GM18499 (cell line): Measurements from ENCODE around the gene TAF5L.
"Not testable (repeated sequence)": the region's sequence is repeated elsewhere in the genome, so short reads cannot be mapped to it uniquely, and the experiment has no call there.

Experiments used
- ATAC-seq: cut with Tn5 transposase; IDR thresholded peaks from one replicate; pipeline ENCODE4 v1.9.1; 2021; ENCODE audit warnings: moderate number of reproducible peaks; ENCODE audit not compliant: insufficient read depth, unreplicated experiment

TAF5L gene

DNA sequence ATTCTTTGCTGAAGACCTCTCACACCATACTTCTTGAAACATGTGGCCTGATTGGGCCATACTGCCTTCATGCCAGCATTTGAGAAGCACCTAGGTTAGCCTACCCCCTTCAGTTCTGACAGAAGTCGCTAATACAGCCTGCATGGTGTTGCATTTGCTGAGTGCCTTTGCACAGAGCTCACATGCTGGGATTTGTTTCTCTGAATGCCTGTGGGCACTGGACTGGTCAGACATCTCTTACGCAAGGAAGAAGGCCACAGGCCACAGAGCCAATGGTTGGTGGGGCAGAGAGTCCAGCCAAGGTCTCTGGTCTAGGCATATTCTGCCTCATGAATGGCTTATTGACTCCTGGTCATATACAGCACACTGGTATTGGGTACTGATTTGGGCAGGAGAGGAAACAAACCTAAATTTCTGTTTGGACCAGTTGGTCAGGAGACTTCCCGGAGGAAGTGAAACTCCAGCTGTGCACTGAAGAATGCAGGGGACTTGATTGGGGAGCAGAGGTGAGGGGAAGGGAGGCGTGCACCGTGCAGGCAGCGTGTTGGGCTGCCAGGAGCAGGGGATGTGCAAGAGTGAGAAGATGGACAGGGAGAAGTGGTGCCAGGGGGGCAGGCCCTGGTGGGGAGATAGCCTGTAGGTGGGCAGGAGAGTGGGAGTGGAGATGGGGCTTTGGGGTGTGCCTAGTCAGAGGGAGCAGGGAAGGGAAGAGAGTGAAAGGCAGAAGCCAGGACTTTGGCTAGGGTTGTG lies 18.2 kb upstream of the TAF5L start:
- ATAC-seq, result no peak

DNA sequence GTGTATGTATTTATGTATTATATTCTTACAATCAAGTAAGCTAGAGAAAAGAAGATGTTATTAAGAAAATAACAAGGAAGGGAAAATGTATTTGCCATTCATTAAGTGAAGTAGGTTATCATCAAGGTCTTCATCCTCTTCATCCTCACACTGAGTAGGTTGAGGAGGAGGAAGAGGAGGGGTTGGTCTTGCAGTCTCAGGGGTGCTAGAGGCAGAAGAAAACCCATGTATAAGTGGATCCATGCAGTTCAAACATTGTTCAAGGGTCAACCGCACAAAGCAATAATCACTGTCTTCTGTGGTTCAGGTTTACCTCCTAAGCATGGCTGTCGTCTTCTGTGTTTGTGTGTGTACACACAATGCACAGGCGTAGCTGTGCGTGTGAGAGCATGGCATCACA lies 17.0 kb upstream of the TAF5L start:
- no peak for ATAC-seq

DNA sequence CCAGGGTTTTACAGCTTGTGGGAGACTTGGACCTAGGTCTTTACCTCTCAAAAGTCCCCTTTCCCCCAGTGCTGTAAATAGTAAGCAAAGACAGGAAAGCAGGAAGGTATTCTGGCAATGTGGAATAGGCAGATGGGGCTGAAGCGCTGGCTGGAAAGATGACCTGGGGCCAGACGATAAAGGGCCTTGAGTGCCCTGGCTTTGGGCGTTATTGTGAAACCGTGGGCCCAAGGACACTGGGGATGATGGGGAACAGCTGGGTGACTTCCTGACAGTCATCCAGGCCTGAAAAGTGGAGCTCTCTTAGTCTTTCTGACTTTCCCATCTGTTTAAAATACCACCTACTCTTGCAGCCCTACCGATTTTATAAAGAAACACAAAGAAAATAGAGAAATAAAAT lies 16.5 kb upstream of the TAF5L start:
- ATAC-seq, result no peak

GRCh38 chr1:229641306-229641705 lies 15.4 kb upstream of the TAF5L start:
- ATAC-seq, result no peak

DNA sequence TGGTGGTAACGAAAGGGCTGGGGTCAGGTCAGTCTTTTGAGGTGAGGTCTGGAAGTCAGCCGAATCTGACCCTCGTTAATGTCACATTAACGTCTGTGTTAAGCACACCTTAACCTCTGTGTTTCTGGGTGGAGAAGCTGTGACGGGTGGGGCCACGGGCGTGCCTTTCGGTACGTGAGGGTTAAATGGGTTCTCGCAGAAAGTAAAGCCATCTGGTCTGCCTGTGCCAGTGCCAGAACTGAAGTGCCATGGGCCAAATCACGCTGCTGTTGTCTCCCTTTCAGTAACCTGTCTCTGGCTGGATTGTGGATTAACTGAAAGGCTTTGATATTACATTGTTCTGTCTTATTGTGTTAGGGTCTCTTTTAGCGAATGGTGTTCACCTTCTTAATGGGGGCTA lies 14.5 kb upstream of the TAF5L start:
- no peak for ATAC-seq

GRCh38 chr1:229637746-229638145 lies 11.8 kb upstream of the TAF5L start:
- ATAC-seq, result no peak

- ATAC-seq, result no peak
Observed at GRCh38 chr1:229636042-229636441, 10.1 kb upstream of the TAF5L start.

DNA sequence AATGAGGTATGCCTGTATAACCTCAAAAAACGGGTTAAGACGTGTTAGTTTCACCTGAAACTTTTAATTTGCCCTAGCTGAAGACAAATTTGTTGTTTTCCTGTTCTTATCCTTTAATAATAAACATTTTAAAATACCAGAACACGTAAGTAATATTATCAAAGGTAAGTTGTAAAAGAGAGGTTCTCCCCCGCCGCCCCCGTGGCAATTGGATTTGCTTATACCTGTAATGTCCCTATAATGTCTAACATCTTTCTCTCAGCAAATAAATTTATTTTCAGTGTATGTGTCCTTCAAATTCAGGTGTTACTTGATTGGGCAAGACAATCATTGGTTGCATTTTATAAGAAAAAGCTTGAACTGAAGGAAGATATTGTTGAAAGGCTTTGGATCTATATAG lies 6.0 kb upstream of the TAF5L start:
- no peak for ATAC-seq

DNA sequence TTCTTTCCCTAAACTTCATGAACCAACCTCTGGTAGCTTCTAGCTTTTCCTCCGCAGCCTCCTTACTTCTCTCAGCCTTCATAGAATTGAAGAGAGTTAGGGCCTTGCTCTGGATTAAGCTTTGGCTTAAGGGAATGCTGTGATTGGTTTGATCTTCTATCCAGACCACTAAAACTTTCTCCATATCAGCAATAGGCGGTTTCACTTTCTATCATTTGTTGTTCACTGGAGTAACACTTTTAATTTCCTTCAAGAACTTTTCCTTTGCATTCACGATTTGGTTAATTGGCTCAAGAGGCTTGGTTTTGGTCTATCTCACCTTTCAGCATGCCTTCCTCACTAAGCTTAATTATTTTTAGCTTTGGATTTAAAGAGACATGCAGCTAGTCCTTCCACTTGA lies 5.2 kb upstream of the TAF5L start:
- ATAC-seq, result no peak

GRCh38 chr1:229629261-229629660 lies 3.3 kb upstream of the TAF5L start:
- ATAC-seq, result no peak

DNA sequence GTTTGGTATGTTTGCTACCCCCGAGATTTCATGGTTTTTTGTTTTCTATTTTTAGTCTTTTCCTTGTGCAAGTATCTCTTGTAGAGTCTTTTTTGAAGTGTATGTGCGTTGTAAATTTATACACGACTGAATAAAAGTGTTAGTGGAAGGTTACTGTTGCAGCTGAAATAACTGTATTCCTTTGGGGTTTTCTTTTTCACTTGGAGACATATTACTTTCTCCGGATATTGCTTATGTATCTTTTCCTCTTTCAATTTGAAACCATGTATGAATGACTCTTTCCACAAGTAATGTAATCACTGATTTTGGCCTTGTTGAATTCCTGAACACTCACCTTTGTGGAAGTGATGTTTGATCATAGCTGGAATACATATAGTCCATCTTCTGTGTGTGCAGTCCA lies 1.1 kb upstream of the TAF5L start:
- no peak for ATAC-seq

- ATAC-seq, result no peak
Observed at GRCh38 chr1:229625071-229625914, 629 bp downstream of the TAF5L start.

DNA sequence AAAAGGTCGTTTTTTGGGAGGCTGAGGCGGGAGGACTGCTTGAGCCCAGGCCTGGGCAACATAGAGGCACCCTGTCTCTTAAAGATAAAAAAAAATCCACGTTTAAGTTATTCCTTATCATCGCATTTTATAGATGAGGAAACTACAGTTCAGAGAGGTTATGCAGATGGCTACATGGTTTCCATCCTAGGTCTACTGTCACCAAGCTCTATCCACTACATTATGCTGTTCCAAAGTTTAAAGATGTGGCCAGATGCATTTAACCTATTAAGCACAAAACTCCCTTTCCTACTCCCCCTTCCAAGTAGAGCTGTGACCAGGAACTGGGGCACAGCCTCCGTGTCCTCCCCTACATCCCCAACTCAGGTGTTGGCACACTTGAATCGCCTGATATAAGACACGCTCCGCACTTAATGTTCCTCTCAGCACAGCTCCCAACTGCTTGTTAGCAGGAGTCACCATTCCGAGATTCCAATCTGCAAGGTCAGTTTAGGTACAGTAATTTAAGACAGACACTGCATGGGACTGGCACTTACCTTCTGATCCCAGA lies 1.3 kb downstream of the TAF5L start:
- no peak for ATAC-seq

DNA sequence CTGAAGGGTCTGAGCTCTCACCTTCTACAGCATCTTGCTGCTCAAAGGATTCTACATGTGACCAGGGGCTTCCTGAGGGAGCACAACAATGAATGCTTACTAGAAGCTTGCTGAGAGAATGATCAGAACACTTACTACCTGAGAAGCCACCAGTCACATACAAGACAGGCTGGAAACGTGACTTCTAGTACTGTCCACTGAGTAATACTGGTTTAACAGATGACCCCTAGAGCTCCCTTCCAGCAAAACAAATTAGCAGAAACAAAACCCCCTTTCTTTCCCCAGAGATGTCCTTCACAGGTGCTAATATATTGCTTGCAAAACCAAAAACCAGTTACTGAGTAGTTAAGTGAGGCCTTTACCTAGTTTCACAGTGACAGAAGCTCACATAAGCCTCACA lies 2.1 kb downstream of the TAF5L start:
- ATAC-seq, result no peak

DNA sequence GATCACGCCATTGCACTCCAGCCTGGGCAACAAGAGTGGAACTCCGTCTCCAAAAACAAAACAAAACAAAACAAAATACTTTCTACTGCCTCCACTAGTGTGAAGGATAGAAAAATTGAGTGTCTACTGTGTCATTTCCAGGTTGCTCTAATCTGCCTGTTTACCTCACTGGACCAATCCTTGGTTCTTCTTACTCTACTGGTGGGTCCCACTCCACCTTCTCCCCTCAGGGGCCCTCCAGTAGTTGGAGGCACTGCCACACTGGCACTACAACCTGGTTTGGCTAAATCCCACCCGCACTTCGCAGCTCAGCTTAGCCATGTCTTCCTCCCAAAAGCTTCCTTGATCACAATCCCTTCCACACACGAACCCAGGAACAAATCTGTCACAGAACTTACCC lies 2.7 kb downstream of the TAF5L start:
- ATAC-seq, result no peak

DNA sequence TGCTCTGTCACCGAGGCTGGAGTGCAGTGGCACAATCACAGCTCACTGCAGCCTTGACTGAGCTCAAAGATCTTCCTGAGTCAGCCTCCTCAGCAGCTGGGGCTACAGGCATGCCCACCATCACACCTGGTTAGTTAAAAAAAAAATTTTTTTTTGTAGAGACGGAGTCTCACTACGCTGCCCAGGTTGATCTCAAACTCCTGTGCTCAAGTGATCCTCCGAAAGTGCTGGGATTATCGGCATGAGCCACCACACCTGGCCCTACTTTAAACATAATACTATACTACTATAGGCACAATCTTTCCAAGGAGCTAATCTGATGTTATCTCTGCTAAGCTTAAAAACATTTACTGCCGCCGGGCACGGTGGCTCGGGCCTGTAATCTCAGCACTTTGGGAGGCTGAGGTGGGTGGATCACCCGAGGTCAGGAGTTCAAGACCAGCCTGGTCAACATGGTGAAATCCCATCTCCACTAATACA lies 3.2 kb downstream of the TAF5L start:
- not testable (repeated sequence) for ATAC-seq

GRCh38 chr1:229621663-229622062 lies 4.3 kb downstream of the TAF5L start:
- no peak for ATAC-seq

GRCh38 chr1:229620876-229621275 lies 5.0 kb downstream of the TAF5L start:
- ATAC-seq, result no peak

DNA sequence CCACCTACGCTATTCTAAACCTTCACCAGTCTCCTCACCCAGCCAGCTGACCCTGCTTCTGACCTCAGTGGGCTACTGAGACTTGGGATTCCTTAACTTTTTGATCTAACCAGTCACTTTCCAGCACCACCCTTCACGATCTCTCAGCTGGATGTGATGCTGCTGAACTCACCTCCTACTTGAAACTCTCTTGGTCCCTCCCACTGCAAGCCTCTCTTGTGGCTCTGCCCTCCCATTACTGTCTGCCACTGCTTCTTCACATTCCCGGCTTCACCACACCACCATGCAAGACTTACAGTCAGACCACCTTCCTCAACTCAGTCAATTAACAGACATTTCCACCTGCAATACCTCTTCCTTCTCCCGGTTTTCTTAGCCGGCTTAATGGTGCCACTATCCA lies 6.3 kb downstream of the TAF5L start:
- no peak for ATAC-seq

DNA sequence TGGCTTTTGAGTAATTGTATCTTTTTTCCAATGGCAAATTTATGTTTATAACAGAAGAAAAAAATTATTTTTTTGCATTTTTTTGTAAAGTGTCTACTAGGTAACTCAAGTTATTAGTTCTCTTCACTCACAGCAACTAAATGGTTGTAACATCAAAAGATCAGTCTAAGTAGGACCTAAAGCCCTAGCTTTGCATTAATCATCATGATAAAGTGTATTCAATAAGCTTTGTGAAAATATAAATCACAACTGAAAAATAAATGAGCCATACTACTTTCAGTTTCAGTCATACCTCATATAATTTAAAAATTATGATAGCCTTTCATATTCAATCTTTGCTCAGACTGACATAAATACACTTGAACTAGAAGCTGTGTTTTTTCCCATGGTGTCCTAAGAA lies 6.9 kb downstream of the TAF5L start:
- no peak for ATAC-seq

- ATAC-seq, result no peak
Observed at GRCh38 chr1:229617351-229618100, 8.4 kb downstream of the TAF5L start.
